Sigmoid colon (tissue), 4 donors: ENCODE measurements around the gene NKD2.

ENCODE experiments used
- CTCF ChIP-seq, 4 experiments: fragments of 450-650 bp in 3 of 4; fragments of 200-600 bp in 1 of 4; IDR thresholded peaks; one replicate each; pipeline ENCODE4 v1.5.1; 2016 to 2019; ENCODE audit warnings: antibody characterized with exemption in 4 of 4, mild to moderate bottlenecking in 3 of 4, moderate library complexity in 2 of 4
- POLR2A ChIP-seq, 2 donors: fragments of 450-650 bp; IDR thresholded peaks; one replicate each; pipeline ENCODE4 v1.6.1; 2016; ENCODE audit warnings: antibody characterized with exemption in 2 of 2, mild to moderate bottlenecking in 2 of 2, moderate library complexity in 2 of 2
- POLR2AphosphoS5 ChIP-seq, 4 donors: sonication (generic); formaldehyde crosslinking; IDR thresholded peaks; one replicate each; pipeline ENCODE4 v1.6.1; 2017; ENCODE audit warnings: antibody characterized with exemption in 4 of 4

GRCh38 chr5:1036504-1037122 is 28.0 kb downstream of the NKD2 start:
- no peak for TF ChIP-seq CTCF (IDR thresholded peaks at IDR 0.05)
- no peak for TF ChIP-seq POLR2A (IDR thresholded peaks at IDR 0.05)
- TF ChIP-seq POLR2AphosphoS5 (IDR thresholded peaks at IDR 0.05), result no peak
